LNCAP (cell line): ENCODE measurements around the gene PSKH1.
A peak's percentile ranks its signal among the peaks of the same experiment; 100 is the strongest.

Source experiments
- CTCF ChIP-seq: fragments of 450-650 bp; IDR thresholded peaks from 2 replicates; pipeline ENCODE4 v1.5.1; 2017; ENCODE audit warnings: mild to moderate bottlenecking

The PSKH1 gene

GRCh38 chr16:67924140-67924906, 31.3 kb downstream of the PSKH1 start:
- TF ChIP-seq CTCF = no peak

GRCh38 chr16:67926181-67926750, 33.2 kb downstream of the PSKH1 start:
- no peak for TF ChIP-seq CTCF

- TF ChIP-seq CTCF = no peak
Measured at GRCh38 chr16:67927131-67927941, 34.3 kb downstream of the PSKH1 start.

DNA sequence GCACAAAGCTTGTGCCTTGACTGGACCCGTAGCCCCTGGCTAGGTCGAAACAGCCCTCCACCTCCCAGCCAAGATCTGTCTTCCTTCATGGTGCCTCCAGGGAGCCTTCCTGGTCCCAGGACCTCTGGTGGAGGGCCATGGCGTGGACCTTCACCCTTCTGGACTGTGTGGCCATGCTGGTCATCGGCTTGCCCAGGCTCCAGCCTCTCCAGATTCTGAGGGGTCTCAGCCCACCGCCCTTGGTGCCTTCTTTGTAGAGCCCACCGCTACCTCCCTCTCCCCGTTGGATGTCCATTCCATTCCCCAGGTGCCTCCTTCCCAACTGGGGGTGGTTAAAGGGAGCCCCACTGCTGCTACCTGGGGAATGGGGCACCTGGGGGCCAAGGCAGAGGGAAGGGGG, 35.1 kb downstream of the PSKH1 start:
- TF ChIP-seq CTCF = no peak

DNA sequence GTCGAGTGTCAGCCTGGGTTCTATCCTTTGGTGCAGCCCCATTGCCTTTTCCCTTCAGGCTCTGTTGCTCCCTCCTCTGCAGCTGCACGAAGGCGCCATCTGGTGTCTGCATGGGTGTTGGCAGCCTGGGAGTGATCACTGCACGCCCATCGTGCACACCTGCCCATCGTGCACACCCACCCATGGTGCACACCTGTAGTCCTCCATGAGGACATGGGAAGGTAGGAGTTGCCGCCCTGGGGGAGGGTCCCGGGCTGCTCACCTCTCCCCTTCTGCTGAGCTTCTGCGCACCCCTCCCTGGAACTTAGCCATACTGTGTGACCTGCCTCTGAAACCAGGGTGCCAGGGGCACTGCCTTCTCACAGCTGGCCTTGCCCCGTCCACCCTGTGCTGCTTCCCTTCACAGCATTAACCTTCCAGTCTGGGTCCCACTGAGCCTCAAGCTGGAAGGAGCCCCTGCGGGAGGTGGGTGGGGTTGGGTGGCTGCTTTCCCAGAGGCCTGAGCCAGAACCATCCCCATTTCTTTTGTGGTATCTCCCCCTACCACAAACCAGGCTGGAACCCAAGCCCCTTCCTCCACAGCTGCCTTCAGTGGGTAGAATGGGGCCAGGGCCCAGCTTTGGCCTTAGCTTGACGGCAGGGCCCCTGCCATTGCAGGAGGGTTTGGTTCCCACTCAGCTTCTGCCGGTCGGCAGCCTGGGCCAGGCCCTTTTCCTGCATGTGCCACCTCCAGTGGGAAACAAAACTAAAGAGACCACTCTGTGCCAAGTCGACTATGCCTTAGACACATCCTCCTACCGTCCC, 35.7 kb downstream of the PSKH1 start:
- peak; percentile 91 for TF ChIP-seq CTCF

DNA sequence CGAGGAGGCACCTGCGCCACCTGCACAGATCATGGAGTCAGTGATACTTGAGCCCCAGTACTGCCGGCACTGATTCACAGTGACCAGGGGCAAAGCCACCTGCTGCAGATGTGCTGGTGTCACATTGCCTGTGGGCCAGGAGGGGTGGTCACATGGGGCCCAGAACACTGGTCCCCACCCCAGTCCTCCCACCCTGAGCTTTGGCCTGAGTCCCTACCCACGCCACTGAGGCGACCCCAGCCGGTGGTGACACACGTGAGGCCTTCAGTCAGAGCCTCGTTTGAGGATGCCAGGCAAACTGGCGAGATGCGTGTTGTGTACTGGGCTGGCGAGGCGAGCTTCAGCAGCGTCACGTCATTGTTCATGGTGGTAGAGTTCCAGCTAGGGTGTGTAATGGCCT, 37.1 kb downstream of the PSKH1 start:
- no peak for TF ChIP-seq CTCF

DNA sequence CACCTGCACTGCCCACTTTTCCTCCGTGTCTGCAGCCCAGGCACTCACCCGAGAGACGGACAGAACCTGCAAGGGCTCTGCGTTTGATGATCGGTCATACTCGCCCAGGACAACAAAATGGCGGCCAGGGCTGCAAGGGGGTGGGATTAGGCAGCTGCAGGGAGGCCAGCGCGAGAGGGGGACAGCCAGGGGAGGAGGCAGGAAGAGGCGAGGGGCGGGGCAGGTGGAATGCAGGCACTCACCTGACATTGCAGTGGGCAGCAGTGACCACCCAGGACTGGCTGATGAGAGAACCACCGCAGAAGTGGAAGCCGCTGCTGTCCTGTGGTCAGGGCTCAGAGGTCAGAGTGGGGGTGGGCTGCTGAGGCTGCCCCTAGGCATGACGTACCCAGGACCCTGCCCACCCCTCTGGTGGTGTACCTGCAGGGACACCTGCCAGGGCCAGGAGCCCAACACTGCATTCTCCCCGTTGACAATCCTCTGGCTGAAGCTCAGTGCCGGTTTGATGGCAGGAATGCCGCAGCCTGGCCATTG, 37.7 kb downstream of the PSKH1 start:
- TF ChIP-seq CTCF = no peak
